ENCODE measurements around the gene KLK6.

The KLK6 gene

DNA sequence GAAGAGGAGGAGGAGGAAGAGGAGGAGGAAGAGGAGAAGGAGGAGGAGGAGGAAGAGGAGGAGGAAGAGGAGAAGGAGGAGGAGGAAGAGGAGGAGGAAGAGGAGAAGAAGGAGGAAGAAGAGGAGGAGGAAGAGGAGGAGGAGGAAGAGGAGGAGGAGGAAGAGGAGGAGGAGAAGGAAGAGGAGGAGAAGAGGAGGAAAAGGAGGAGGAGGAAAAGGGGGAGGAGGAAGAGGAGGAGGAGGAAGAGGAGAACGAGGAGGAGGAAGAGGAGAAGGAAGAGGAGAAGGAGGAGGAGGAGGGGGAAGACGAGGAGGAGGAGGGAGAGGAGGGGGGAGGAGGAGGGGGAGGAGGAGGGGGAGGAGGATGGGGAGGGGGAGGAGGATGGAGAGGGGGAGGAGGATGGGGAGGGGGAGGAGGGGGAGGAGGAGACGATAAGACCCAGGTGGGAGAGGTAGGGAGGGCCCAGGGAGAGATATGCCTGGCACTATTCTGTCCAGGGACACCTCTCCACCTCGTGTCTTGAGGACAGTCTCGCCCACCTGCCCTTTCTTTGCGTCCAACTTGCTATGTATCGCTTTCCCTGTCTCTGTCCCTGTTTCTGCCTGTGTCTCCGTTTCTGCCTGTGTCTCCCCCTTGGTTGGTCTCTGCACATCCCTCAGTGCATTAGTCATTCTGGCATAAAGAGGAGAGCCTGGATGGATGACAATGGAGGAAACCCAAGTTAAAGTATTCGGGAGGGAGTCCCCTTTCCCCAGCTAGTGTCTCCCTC is 9.5 kb downstream of the KLK6 start:
- no peaks in the 10 kb centered on the region for H3K27me3 ChIP-seq (replicated peaks; ENCODE audit: control insufficient read depth, insufficient read depth, low read length, poor library complexity, severe bottlenecking)
- H3K4me3 ChIP-seq (ENCODE audit: insufficient read depth, low read depth, low read length, poor library complexity, severe bottlenecking): no peak overlapping the region
- no peaks in the 10 kb centered on the region for H3K9me3 ChIP-seq (ENCODE audit: control insufficient read depth, low read length)
- H3K4me1 ChIP-seq (ENCODE audit: control insufficient read depth, insufficient read depth, low read length, poor library complexity, severe bottlenecking): no peaks in the 10 kb centered on the region
- no peak overlapping the region for H3K27ac ChIP-seq (ENCODE audit: insufficient read depth, low read length, poor library complexity, severe bottlenecking)
- no peaks in the 10 kb centered on the region for H3K36me3 ChIP-seq (ENCODE audit: control insufficient read depth, insufficient read depth, low read length)
- no peak for DNase-seq

GRCh38 chr19:50957587-50957986 is 11.8 kb downstream of the KLK6 start:
- H3K4me3 ChIP-seq (ENCODE audit: insufficient read depth, low read depth, low read length, poor library complexity, severe bottlenecking): no peak overlapping the region
- no peaks in the 10 kb centered on the region for H3K36me3 ChIP-seq (ENCODE audit: control insufficient read depth, insufficient read depth, low read length)
- no peaks in the 10 kb centered on the region for H3K9me3 ChIP-seq (ENCODE audit: control insufficient read depth, low read length)
- no peak overlapping the region for H3K27ac ChIP-seq (ENCODE audit: insufficient read depth, low read length, poor library complexity, severe bottlenecking)
- H3K27me3 ChIP-seq (replicated peaks; ENCODE audit: control insufficient read depth, insufficient read depth, low read length, poor library complexity, severe bottlenecking): no peaks in the 10 kb centered on the region
- DNase-seq: no peak
- H3K4me1 ChIP-seq (ENCODE audit: control insufficient read depth, insufficient read depth, low read length, poor library complexity, severe bottlenecking): no peaks in the 10 kb centered on the region

- Histone ChIP-seq H3K4me1 (ENCODE audit: control insufficient read depth, insufficient read depth, low read length, poor library complexity, severe bottlenecking) (no peaks in the 10 kb centered on the region), H3K9me3 (ENCODE audit: control insufficient read depth, low read length) (no peaks in the 10 kb centered on the region), H3K27me3 (replicated peaks; ENCODE audit: control insufficient read depth, insufficient read depth, low read length, poor library complexity, severe bottlenecking) (no peaks in the 10 kb centered on the region), H3K27ac (ENCODE audit: insufficient read depth, low read length, poor library complexity, severe bottlenecking) (no peak within 1 kb of the TSS), H3K36me3 (ENCODE audit: control insufficient read depth, insufficient read depth, low read length) (no peaks in the 10 kb centered on the region), H3K4me3 (ENCODE audit: insufficient read depth, low read depth, low read length, poor library complexity, severe bottlenecking) (no peak within 1 kb of the TSS)
- no peak for DNase-seq
These were observed 16.5 kb downstream of the KLK6 start, which contains the start of gene KLK5 for GRCh38 chr19:50952910-50953309. Gene KLK5, minus strand, starts transcription at chr19:50953038. Its CDS starts 381 bp downstream, at chr19:50952657.

DNA sequence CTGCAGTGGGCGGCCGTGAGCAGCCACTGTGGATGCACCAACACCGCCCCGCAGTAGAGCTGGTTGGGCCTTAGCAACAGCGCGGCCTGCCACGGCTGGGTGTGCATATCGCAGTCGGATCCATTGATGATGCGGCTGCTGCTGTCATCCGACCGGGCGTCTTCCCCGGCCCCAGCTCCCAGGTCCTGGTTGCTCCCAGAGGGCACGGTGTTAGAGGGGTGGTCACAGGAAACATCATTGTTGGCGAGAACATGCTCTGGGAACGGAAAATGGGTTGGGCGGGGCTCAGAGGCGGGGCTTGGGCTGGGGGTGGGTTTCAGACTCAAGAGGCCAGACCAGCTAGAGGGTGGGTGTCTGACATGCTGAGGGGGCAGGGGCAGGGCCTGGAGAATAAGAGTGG is 19.5 kb downstream of the KLK6 start:
- H3K27ac ChIP-seq (ENCODE audit: insufficient read depth, low read length, poor library complexity, severe bottlenecking): no peak overlapping the region
- H3K27me3 ChIP-seq (replicated peaks; ENCODE audit: control insufficient read depth, insufficient read depth, low read length, poor library complexity, severe bottlenecking): no peaks in the 10 kb centered on the region
- no peak for DNase-seq
- H3K4me1 ChIP-seq (ENCODE audit: control insufficient read depth, insufficient read depth, low read length, poor library complexity, severe bottlenecking): no peaks in the 10 kb centered on the region
- H3K9me3 ChIP-seq (ENCODE audit: control insufficient read depth, low read length): no peaks in the 10 kb centered on the region
- no peaks in the 10 kb centered on the region for H3K36me3 ChIP-seq (ENCODE audit: control insufficient read depth, insufficient read depth, low read length)
- H3K4me3 ChIP-seq (ENCODE audit: insufficient read depth, low read depth, low read length, poor library complexity, severe bottlenecking): no peak overlapping the region

DNA sequence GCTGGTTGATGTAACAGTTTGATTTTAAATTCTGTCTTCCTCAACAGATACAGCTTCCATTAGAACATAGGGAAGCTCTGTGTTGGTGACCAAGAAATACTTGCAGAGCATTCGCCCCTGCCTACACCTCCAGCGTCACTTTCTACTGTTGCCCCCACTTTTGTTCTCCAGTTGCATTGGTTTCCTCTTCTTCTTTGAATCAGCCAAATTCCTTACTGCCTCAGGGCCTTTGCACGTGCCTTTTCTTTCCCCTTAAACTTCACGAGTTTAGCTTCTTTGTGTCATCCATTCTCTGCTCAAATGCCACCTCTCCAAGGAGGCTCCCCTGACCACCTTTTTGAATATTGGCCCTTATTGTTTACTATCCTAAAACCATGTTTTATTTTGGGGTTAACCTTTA is 22.3 kb downstream of the KLK6 start:
- Histone ChIP-seq H3K9me3 (ENCODE audit: control insufficient read depth, low read length) (no peaks in the 10 kb centered on the region), H3K27ac (ENCODE audit: insufficient read depth, low read length, poor library complexity, severe bottlenecking) (no peak overlapping the region), H3K36me3 (ENCODE audit: control insufficient read depth, insufficient read depth, low read length) (no peaks in the 10 kb centered on the region), H3K4me3 (ENCODE audit: insufficient read depth, low read depth, low read length, poor library complexity, severe bottlenecking) (no peak overlapping the region), H3K4me1 (ENCODE audit: control insufficient read depth, insufficient read depth, low read length, poor library complexity, severe bottlenecking) (no peaks in the 10 kb centered on the region), H3K27me3 (replicated peaks; ENCODE audit: control insufficient read depth, insufficient read depth, low read length, poor library complexity, severe bottlenecking) (no peaks in the 10 kb centered on the region)
- no peak for DNase-seq

- no peak for DNase-seq
- no peak overlapping the region for H3K27ac ChIP-seq (ENCODE audit: insufficient read depth, low read length, poor library complexity, severe bottlenecking)
- H3K36me3 ChIP-seq (ENCODE audit: control insufficient read depth, insufficient read depth, low read length): no peaks in the 10 kb centered on the region
- no peak overlapping the region for H3K4me3 ChIP-seq (ENCODE audit: insufficient read depth, low read depth, low read length, poor library complexity, severe bottlenecking)
- H3K4me1 ChIP-seq (ENCODE audit: control insufficient read depth, insufficient read depth, low read length, poor library complexity, severe bottlenecking): no peaks in the 10 kb centered on the region
- no peaks in the 10 kb centered on the region for H3K27me3 ChIP-seq (replicated peaks; ENCODE audit: control insufficient read depth, insufficient read depth, low read length, poor library complexity, severe bottlenecking)
- no peaks in the 10 kb centered on the region for H3K9me3 ChIP-seq (ENCODE audit: control insufficient read depth, low read length)
These were observed 24.6 kb downstream of the KLK6 start for GRCh38 chr19:50944795-50945194.

DNA sequence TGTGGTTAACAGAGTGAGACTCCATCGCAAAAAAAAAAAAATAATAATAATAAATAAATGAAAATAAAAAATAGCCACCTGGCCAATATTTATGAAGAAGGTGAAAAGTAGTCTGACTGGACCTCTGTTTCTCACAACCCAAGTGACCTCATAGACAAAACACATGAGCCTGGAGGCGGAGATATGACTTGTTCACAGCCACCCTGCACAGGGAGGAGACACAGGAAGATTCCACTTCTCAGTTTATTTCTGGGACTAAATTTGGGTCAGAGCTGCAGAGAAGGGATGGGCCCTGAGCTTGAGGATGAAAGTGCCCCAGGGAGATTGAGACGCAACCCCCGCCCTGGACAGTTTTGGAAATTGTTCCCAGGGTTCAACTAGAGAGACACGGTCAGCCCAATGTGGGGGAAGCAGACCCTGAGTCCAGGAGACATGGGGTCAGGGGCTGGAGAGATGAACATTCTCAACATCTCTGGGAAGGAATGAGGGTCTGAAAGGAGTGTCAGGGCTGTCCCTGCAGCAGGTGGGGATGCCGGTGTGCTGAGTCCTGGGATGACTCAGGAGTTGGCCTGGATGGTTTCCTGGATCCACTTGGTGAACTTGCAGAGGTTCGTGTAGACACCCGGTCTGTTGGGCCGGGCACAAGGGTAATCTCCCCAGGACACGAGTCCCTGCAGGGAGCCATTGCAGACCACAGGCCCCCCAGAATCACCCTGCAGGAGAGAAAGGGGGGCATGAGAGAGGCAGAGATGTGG is 26.1 kb downstream of the KLK6 start:
- no peaks in the 10 kb centered on the region for H3K4me1 ChIP-seq (ENCODE audit: control insufficient read depth, insufficient read depth, low read length, poor library complexity, severe bottlenecking)
- H3K27ac ChIP-seq (ENCODE audit: insufficient read depth, low read length, poor library complexity, severe bottlenecking): no peak overlapping the region
- DNase-seq: no peak
- H3K36me3 ChIP-seq (ENCODE audit: control insufficient read depth, insufficient read depth, low read length): no peaks in the 10 kb centered on the region
- no peak overlapping the region for H3K4me3 ChIP-seq (ENCODE audit: insufficient read depth, low read depth, low read length, poor library complexity, severe bottlenecking)
- no peaks in the 10 kb centered on the region for H3K27me3 ChIP-seq (replicated peaks; ENCODE audit: control insufficient read depth, insufficient read depth, low read length, poor library complexity, severe bottlenecking)
- no peaks in the 10 kb centered on the region for H3K9me3 ChIP-seq (ENCODE audit: control insufficient read depth, low read length)

DNA sequence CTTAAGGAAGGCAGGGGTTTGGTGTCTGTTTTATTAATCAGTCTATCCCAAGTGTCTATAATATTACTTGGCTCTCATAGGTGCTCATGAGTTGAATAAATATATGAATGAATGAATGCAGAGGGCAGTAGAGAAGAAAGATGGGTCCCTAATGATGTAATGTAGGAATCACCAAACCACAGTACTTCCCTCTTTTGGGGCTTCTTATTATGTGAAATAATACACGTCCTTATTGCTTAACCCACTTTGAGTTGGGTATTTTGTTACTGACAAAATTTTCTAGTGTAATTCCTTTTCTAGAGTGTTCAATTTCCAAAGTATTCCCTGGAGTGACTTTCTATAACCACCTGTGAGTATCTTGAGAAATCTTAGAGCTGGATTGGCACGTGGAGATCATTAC is 29.8 kb downstream of the KLK6 start:
- Histone ChIP-seq H3K27ac (ENCODE audit: insufficient read depth, low read length, poor library complexity, severe bottlenecking) (no peak overlapping the region), H3K9me3 (ENCODE audit: control insufficient read depth, low read length) (no peaks in the 10 kb centered on the region), H3K4me1 (ENCODE audit: control insufficient read depth, insufficient read depth, low read length, poor library complexity, severe bottlenecking) (no peaks in the 10 kb centered on the region), H3K4me3 (ENCODE audit: insufficient read depth, low read depth, low read length, poor library complexity, severe bottlenecking) (no peak overlapping the region), H3K27me3 (replicated peaks; ENCODE audit: control insufficient read depth, insufficient read depth, low read length, poor library complexity, severe bottlenecking) (no peaks in the 10 kb centered on the region), H3K36me3 (ENCODE audit: control insufficient read depth, insufficient read depth, low read length) (no peaks in the 10 kb centered on the region)
- no peak for DNase-seq

GRCh38 chr19:50933640-50934039 is 35.8 kb downstream of the KLK6 start:
- no peak for DNase-seq
- Histone ChIP-seq H3K27me3 (replicated peaks; ENCODE audit: control insufficient read depth, insufficient read depth, low read length, poor library complexity, severe bottlenecking) (no peaks in the 10 kb centered on the region), H3K9me3 (ENCODE audit: control insufficient read depth, low read length) (no peaks in the 10 kb centered on the region), H3K27ac (ENCODE audit: insufficient read depth, low read length, poor library complexity, severe bottlenecking) (no peak overlapping the region), H3K4me3 (ENCODE audit: insufficient read depth, low read depth, low read length, poor library complexity, severe bottlenecking) (no peak overlapping the region), H3K36me3 (ENCODE audit: control insufficient read depth, insufficient read depth, low read length) (no peaks in the 10 kb centered on the region), H3K4me1 (ENCODE audit: control insufficient read depth, insufficient read depth, low read length, poor library complexity, severe bottlenecking) (no peaks in the 10 kb centered on the region)

GRCh38 chr19:50932690-50933083 is 36.7 kb downstream of the KLK6 start:
- no peak overlapping the region for H3K27ac ChIP-seq (ENCODE audit: insufficient read depth, low read length, poor library complexity, severe bottlenecking)

More at GRCh38 chr19:50932690-50933083, 36.7 kb downstream of the KLK6 start:
- no peak for DNase-seq
- H3K4me3 ChIP-seq (ENCODE audit: insufficient read depth, low read depth, low read length, poor library complexity, severe bottlenecking): no peak overlapping the region
- H3K27me3 ChIP-seq (replicated peaks; ENCODE audit: control insufficient read depth, insufficient read depth, low read length, poor library complexity, severe bottlenecking): no peaks in the 10 kb centered on the region
- no peaks in the 10 kb centered on the region for H3K4me1 ChIP-seq (ENCODE audit: control insufficient read depth, insufficient read depth, low read length, poor library complexity, severe bottlenecking)
- no peaks in the 10 kb centered on the region for H3K36me3 ChIP-seq (ENCODE audit: control insufficient read depth, insufficient read depth, low read length)
- H3K9me3 ChIP-seq (ENCODE audit: control insufficient read depth, low read length): no peaks in the 10 kb centered on the region

Measured in effector memory CD4-positive, alpha-beta T cell (primary cell).